Hepatocyte (in vitro differentiated cells): ENCODE measurements around the gene PLEKHD1. TPM values are rescaled to one million over a fixed set of nuclear protein-coding genes. Genes with fewer than 3 reads are reported as not detected.
A peak's percentile ranks its signal among the peaks of the same experiment; 100 is the strongest.

Experiments used
- DNase-seq: peaks from one replicate; pipeline ENCODE4 v3.0.0-alpha.2; 2016; ENCODE audit warnings: low spot score
- H2AFZ ChIP-seq: fragments of 200-600 bp; sonication (generic); 2 replicates; pipeline ENCODE4 v1.6.0; 2016; ENCODE audit warnings: antibody characterized with exemption, mild to moderate bottlenecking
- H3K27ac ChIP-seq: fragments of 200-600 bp; sonication (generic); 2 replicates; pipeline ENCODE4 v1.5.1; 2016; ENCODE audit warnings: mild to moderate bottlenecking
- H3K27me3 ChIP-seq: fragments of 200-600 bp; sonication (generic); 2 replicates; pipeline ENCODE4 v1.6.1; 2016
- H3K36me3 ChIP-seq: fragments of 200-600 bp; sonication (generic); replicated peaks from 2 replicates; pipeline ENCODE4 v1.5.1; 2016; ENCODE audit warnings: low read depth; ENCODE audit not compliant: insufficient read depth
- H3K4me1 ChIP-seq: fragments of 200-600 bp; sonication (generic); 2 replicates; pipeline ENCODE4 v1.5.1; 2016; ENCODE audit warnings: mild to moderate bottlenecking, moderate library complexity; ENCODE audit not compliant: insufficient read depth
- H3K4me2 ChIP-seq: fragments of 200-600 bp; sonication (generic); 2 replicates; pipeline ENCODE4 v1.6.0; 2016
- H3K4me3 ChIP-seq: fragments of 200-600 bp; sonication (generic); 2 replicates; pipeline ENCODE4 v1.5.1; 2016; ENCODE audit warnings: mild to moderate bottlenecking
- H3K79me2 ChIP-seq: fragments of 200-600 bp; sonication (generic); 2 replicates; pipeline ENCODE4 v1.6.0; 2017; ENCODE audit warnings: mild to moderate bottlenecking
- H3K9me2 ChIP-seq: fragments of 200-600 bp; sonication (generic); replicated peaks from 2 replicates; pipeline ENCODE4 v1.6.0; 2017; ENCODE audit warnings: mild to moderate bottlenecking; ENCODE audit not compliant: insufficient read depth
- H3K9me3 ChIP-seq: fragments of 200-600 bp; sonication (generic); 2 replicates; pipeline ENCODE4 v1.5.1; 2016; ENCODE audit warnings: low read depth, mild to moderate bottlenecking
- H4K20me1 ChIP-seq: fragments of 200-600 bp; sonication (generic); 2 replicates; pipeline ENCODE4 v1.6.0; 2016; ENCODE audit warnings: mild to moderate bottlenecking; ENCODE audit not compliant: insufficient read depth, poor library complexity, severe bottlenecking
- EZH2 ChIP-seq: fragments of 200-600 bp; sonication (generic); IDR thresholded peaks from 2 replicates; pipeline ENCODE4 v1.6.1; 2016; ENCODE audit warnings: antibody characterized with exemption, mild to moderate bottlenecking, borderline replicate concordance
- EZH2phosphoT487 ChIP-seq: fragments of 200-600 bp; sonication (generic); IDR thresholded peaks from one replicate; pipeline ENCODE4 v1.6.1; 2018; ENCODE audit warnings: antibody characterized with exemption, mild to moderate bottlenecking, low read depth, moderate library complexity; ENCODE audit not compliant: unreplicated experiment, severe bottlenecking
- WGBS: methylation state at CpG from one replicate; pipeline ENCODE4 v1.1.6; 2016; ENCODE audit warnings: low lambda C conversion rate; ENCODE audit errors: missing lambda C conversion rate; 5-methylcytosine and 5-hydroxymethylcytosine counted together
- polyA plus RNA-seq: library from polyadenylated mRNA; unstranded; fragments of >200 nt; fragmentation: Nextera tagmentation; extraction: Ambion mirVana; gene quantifications from 2 replicates; pipeline ENCODE4 v1.2.1, GENCODE V29; 2016
- total RNA-seq: library from RNA; depleted of rRNA; stranded (reverse); fragments of >200 nt; gene quantifications from 2 replicates; pipeline ENCODE4 v1.2.3, GENCODE V29; 2014
- TF ChIP-seq, protein P1 (sequence below): fragments of 200-600 bp; sonication (generic); IDR thresholded peaks from 2 replicates; pipeline ENCODE4 v1.5.1; 2016; ENCODE audit warnings: antibody characterized with exemption, mild to moderate bottlenecking; ENCODE audit not compliant: poor library complexity

Gene PLEKHD1
- total and polyA plus RNA-seq, 2 experiments from 2014 or later, result not detected

DNA sequence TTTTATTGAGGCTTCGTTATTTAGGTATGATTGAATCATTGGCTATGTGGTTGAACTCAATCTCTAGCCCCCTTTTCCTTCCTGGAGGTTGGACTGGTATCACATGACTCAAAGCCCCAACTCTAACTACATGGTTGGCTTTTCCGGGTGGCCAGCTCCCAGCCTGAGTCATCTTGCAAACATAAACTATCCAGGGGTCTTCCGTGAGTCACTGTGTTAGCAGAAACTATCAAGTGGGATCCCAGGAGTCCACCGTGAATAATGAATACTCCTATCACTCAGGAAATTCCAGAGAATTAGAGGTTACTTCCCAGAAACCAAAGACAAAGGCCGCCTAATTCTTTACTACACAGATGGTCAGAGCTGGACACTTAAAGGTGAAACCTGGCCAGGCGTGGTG is 19.7 kb upstream of the PLEKHD1 start:
- Histone ChIP-seq H3K4me1 (no peaks in the 10 kb centered on the region), H3K4me2 (no peak overlapping the region), H3K27me3 (no peaks in the 10 kb centered on the region), H2AFZ (no peak overlapping the region), H3K9me2 (no peaks in the 10 kb centered on the region), H3K27ac (no peak overlapping the region), H3K79me2 (no peaks in the 10 kb centered on the region), H3K36me3 (no peaks in the 10 kb centered on the region), H4K20me1 (no peaks in the 10 kb centered on the region), H3K4me3 (no peak overlapping the region), H3K9me3 (no peaks in the 10 kb centered on the region)
- 60% methylated on average over 6 of the region's 6 CpGs for WGBS
- no peak for TF ChIP-seq EZH2phosphoT487
- no peak for TF ChIP-seq EZH2
- TF ChIP-seq, protein P1, sequence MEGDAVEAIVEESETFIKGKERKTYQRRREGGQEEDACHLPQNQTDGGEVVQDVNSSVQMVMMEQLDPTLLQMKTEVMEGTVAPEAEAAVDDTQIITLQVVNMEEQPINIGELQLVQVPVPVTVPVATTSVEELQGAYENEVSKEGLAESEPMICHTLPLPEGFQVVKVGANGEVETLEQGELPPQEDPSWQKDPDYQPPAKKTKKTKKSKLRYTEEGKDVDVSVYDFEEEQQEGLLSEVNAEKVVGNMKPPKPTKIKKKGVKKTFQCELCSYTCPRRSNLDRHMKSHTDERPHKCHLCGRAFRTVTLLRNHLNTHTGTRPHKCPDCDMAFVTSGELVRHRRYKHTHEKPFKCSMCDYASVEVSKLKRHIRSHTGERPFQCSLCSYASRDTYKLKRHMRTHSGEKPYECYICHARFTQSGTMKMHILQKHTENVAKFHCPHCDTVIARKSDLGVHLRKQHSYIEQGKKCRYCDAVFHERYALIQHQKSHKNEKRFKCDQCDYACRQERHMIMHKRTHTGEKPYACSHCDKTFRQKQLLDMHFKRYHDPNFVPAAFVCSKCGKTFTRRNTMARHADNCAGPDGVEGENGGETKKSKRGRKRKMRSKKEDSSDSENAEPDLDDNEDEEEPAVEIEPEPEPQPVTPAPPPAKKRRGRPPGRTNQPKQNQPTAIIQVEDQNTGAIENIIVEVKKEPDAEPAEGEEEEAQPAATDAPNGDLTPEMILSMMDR, result no peak
- DNase-seq, result no peak

DNA sequence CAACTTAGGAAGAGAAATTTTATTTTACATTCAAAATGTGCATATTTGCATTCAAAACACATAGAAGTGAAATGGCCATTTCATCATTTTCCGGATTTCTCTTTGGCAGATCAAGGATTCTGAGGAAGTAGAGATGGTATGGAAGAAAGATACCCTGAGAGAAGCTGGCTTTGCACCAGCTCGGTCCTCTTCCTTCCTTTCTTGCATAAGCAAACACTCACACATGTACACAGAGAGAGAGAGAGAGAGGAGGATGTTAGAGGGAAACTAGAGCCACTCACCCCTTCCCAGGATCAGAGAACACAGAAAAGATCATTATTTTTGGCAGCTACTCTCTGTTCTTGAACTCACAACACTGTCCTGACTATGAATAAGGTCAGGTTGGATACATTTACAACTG is 15.6 kb upstream of the PLEKHD1 start:
- Histone ChIP-seq H3K79me2 (no peaks in the 10 kb centered on the region), H4K20me1 (no peaks in the 10 kb centered on the region), H3K4me2 (no peak overlapping the region), H3K27me3 (no peaks in the 10 kb centered on the region), H3K4me1 (no peaks in the 10 kb centered on the region), H3K9me2 (no peaks in the 10 kb centered on the region), H2AFZ (no peak overlapping the region), H3K27ac (no peak overlapping the region), H3K36me3 (no peaks in the 10 kb centered on the region), H3K9me3 (no peaks in the 10 kb centered on the region), H3K4me3 (no peak overlapping the region)
- TF ChIP-seq EZH2phosphoT487, result no peak
- TF ChIP-seq, protein P1, result no peak
- TF ChIP-seq EZH2, result no peak
- WGBS, result 70% methylated on average over 2 of the region's 2 CpGs
- no peak for DNase-seq

DNA sequence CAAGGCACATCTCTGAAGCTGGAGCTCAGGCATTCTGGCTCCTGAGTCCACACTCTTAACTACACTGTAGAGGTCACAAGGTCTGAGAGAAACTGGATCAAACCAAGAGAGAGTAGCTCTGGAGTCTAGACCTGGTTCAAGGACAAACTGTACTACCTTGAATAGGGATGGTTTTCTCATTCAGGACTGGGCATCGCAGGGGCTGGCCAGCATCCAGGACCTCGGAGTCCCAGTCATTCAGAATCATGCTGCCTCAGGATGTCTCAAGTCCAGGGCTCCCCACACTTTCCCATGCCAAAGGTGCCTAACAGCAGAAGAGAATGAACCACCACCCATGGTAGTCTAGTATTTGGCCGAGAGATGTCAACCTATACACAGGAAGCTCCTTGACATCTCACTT is 13.1 kb upstream of the PLEKHD1 start:
- no peaks in the 10 kb centered on the region for H3K79me2 ChIP-seq
- H3K36me3 ChIP-seq, result no peaks in the 10 kb centered on the region
- H3K4me2 ChIP-seq, result no peak overlapping the region
- TF ChIP-seq EZH2, result no peak
- H2AFZ ChIP-seq, result no peak overlapping the region
- no peak for DNase-seq
- 94% methylated on average over 3 of the region's 3 CpGs for WGBS
- no peaks in the 10 kb centered on the region for H3K9me2 ChIP-seq
- no peak overlapping the region for H3K27ac ChIP-seq
- no peaks in the 10 kb centered on the region for H3K27me3 ChIP-seq
- no peak overlapping the region for H3K4me3 ChIP-seq
- H3K9me3 ChIP-seq, result no peaks in the 10 kb centered on the region
- H4K20me1 ChIP-seq, result no peaks in the 10 kb centered on the region
- H3K4me1 ChIP-seq, result no peaks in the 10 kb centered on the region

DNA sequence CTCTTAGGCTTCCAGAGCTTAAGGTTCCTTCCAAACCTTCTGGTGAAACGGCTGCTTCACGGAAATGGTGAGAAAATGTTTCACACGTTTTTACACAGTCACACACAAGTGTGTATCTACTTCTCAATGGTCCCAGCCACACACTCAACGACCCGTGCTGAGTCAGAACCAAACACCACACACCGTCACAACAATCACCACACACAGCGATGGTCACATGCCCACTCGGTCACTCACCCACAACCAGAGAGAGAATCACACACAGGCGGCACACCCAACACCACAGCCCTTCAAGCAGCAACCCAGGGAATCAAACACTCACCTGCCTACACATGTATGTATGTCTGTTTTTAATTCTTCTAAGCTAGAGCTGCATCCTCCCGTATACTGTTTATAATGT is 12.6 kb upstream of the PLEKHD1 start:
- WGBS, result 89% methylated on average over 10 of the region's 10 CpGs

More for the DNA sequence above, 12.6 kb upstream of the PLEKHD1 start:
- no peaks in the 10 kb centered on the region for H3K36me3 ChIP-seq
- no peaks in the 10 kb centered on the region for H3K4me1 ChIP-seq
- H3K4me2 ChIP-seq, result no peak overlapping the region
- no peaks in the 10 kb centered on the region for H3K9me3 ChIP-seq
- H2AFZ ChIP-seq, result no peak overlapping the region
- H3K79me2 ChIP-seq, result no peaks in the 10 kb centered on the region
- DNase-seq, result peak; percentile 0
- H3K4me3 ChIP-seq, result no peak overlapping the region
- H3K27ac ChIP-seq, result no peak overlapping the region
- TF ChIP-seq EZH2phosphoT487 (no peak), EZH2 (no peak)
- TF ChIP-seq, protein P1, result no peak
- no peaks in the 10 kb centered on the region for H3K9me2 ChIP-seq
- no peaks in the 10 kb centered on the region for H4K20me1 ChIP-seq
- no peaks in the 10 kb centered on the region for H3K27me3 ChIP-seq
